ENCODE measurements around the gene APOBEC3F. TPM values are rescaled to one million over a fixed set of nuclear protein-coding genes. Genes with fewer than 3 reads are reported as not detected.
"Not testable (repeated sequence)": the region's sequence is repeated elsewhere in the genome, so short reads cannot be mapped to it uniquely, and the experiment has no call there.

The APOBEC3F gene
- polyA plus RNA-seq, 1 of the 3 experiments (the other 2 are of a cell fraction), result 3.8 TPM

GRCh38 chr22:39010946-39011345, 29.7 kb upstream of the APOBEC3F start:
- no peak overlapping the region for H3K27ac ChIP-seq (ENCODE audit: low read depth in 2 of 2, low read length in 1 of 2)
- no peaks in the 10 kb centered on the region for H3K9me3 ChIP-seq
- H3K4me3 ChIP-seq (ENCODE audit: low read depth in 2 of 2, low read length in 1 of 2), result no peak overlapping the region
- CTCF ChIA-PET, result no interaction called here
- H3K4me1 ChIP-seq (ENCODE audit: control insufficient read depth in 1 of 2, insufficient read depth in 2 of 2, low read depth in 1 of 2, low read length in 1 of 2), result peaks cover 0 to 4% of the 10 kb centered on the region in 2 experiments; a peak in 1 of 4 replicates
- H3K79me2 ChIP-seq (ENCODE audit: insufficient read depth), result peaks cover 14% of the 10 kb centered on the region; the same call in 1 of the 2 replicates
- TF ChIP-seq IRF3 (IDR thresholded peaks at IDR 0.05; ENCODE audit: low read depth, low read length), result no peak
- H4K20me1 ChIP-seq (ENCODE audit: insufficient read depth), result no peaks in the 10 kb centered on the region
- no peak overlapping the region for H3K9ac ChIP-seq
- no peaks in the 10 kb centered on the region for H3F3A ChIP-seq (replicated peaks; ENCODE audit: insufficient read depth)
- H2AFZ ChIP-seq (ENCODE audit: low read depth), result no peak overlapping the region
- DNase-seq, result no peak
- no peaks in the 10 kb centered on the region for H3K36me3 ChIP-seq (replicated peaks in 1 of 2; ENCODE audit: control insufficient read depth in 1 of 2, insufficient read depth in 2 of 2, low read length in 1 of 2)
- no peaks in the 10 kb centered on the region for H3K27me3 ChIP-seq (ENCODE audit: insufficient read depth)
- POLR2A ChIA-PET, result no interaction called here
- no peaks in the 10 kb centered on the region for H3K9me2 ChIP-seq
- H3K4me2 ChIP-seq, result no peak overlapping the region
- WGBS (ENCODE audit: low lambda C conversion rate), result 86% methylated on average over 15 of the region's 15 CpGs

- WGBS (ENCODE audit: low lambda C conversion rate), result 90% methylated on average over 20 of the region's 29 CpGs
- peaks cover 14% of the 10 kb centered on the region; the same call in 1 of the 2 replicates for H3K79me2 ChIP-seq (ENCODE audit: insufficient read depth)
- no peak overlapping the region for H3K9ac ChIP-seq
- CTCF ChIA-PET, result interaction anchor here (1.4 kb wide), 1 partner anchor 15 kb away, joined by 3 read pairs; no protein-coding TSS in a partner anchor
- POLR2A ChIA-PET, result no interaction called here
- TF ChIP-seq RAD21 (IDR thresholded peaks at IDR 0.05; ENCODE audit: low read length) (no peak), PBX3 (IDR thresholded peaks at IDR 0.05) (no peak), MEF2A (IDR thresholded peaks at IDR 0.05; ENCODE audit: borderline replicate concordance, low read depth) (no peak), JUND (IDR thresholded peaks at IDR 0.05) (no peak), ZBTB33 (IDR thresholded peaks at IDR 0.05; ENCODE audit: borderline replicate concordance, low read depth) (no peak), RFX5 (IDR thresholded peaks at IDR 0.05; ENCODE audit: low read length) (no peak), EP300 (IDR thresholded peaks at IDR 0.05; ENCODE audit: borderline replicate concordance in 1 of 2, low read depth in 1 of 2, low read length in 1 of 2) (no peak), USF1 (IDR thresholded peaks at IDR 0.05; ENCODE audit: borderline replicate concordance, low read depth) (no peak), TAF1 (IDR thresholded peaks at IDR 0.05; ENCODE audit: borderline replicate concordance, low read depth, low read length) (no peak), FOSL2 (IDR thresholded peaks at IDR 0.05; ENCODE audit: borderline replicate concordance, low read depth) (no peak)
- no peaks in the 10 kb centered on the region for H3K36me3 ChIP-seq (replicated peaks in 1 of 2; ENCODE audit: control insufficient read depth in 1 of 2, insufficient read depth in 2 of 2, low read length in 1 of 2)
- no peaks in the 10 kb centered on the region for H3K9me3 ChIP-seq
- no peaks in the 10 kb centered on the region for H4K20me1 ChIP-seq (ENCODE audit: insufficient read depth)
- H3K4me1 ChIP-seq (ENCODE audit: control insufficient read depth in 1 of 2, insufficient read depth in 2 of 2, low read depth in 1 of 2, low read length in 1 of 2), result peaks cover 0 to 4% of the 10 kb centered on the region in 2 experiments; a peak in 1 of 4 replicates
- no peak overlapping the region for H3K4me2 ChIP-seq
- no peak overlapping the region for H3K4me3 ChIP-seq (ENCODE audit: low read depth in 2 of 2, low read length in 1 of 2)
- no peaks in the 10 kb centered on the region for H3F3A ChIP-seq (replicated peaks; ENCODE audit: insufficient read depth)
- no peak for DNase-seq
- no peaks in the 10 kb centered on the region for H3K9me2 ChIP-seq
- H2AFZ ChIP-seq (ENCODE audit: low read depth), result no peak overlapping the region
- H3K27ac ChIP-seq (ENCODE audit: low read depth in 2 of 2, low read length in 1 of 2), result no peak overlapping the region
- no peaks in the 10 kb centered on the region for H3K27me3 ChIP-seq (ENCODE audit: insufficient read depth)
Measured at GRCh38 chr22:39012533-39013511, 27.8 kb upstream of the APOBEC3F start.

GRCh38 chr22:39013561-39013941, 27.1 kb upstream of the APOBEC3F start:
- Histone ChIP-seq H3K79me2 (ENCODE audit: insufficient read depth) (peaks cover 14% of the 10 kb centered on the region; the same call in 1 of the 2 replicates), H3K27ac (ENCODE audit: low read depth in 2 of 2, low read length in 1 of 2) (peak overlapping the region; percentile 48 to 87; a peak in 3 of 4 replicates), H3K4me2 (peak overlapping the region; percentile 78; the same call in 1 of the 2 replicates), H2AFZ (ENCODE audit: low read depth) (0 out of 2 replicates have a peak overlapping the region, but pooled peaks have one; percentile 41)
- H3F3A ChIP-seq (replicated peaks; ENCODE audit: insufficient read depth); H3K4me1 ChIP-seq (ENCODE audit: control insufficient read depth in 1 of 2, insufficient read depth in 2 of 2, low read depth in 1 of 2, low read length in 1 of 2); H3K4me3 ChIP-seq (ENCODE audit: low read depth in 2 of 2, low read length in 1 of 2); H4K20me1 ChIP-seq (ENCODE audit: insufficient read depth); H3K27me3 ChIP-seq (ENCODE audit: insufficient read depth); DNase-seq; H3K9me3 ChIP-seq; H3K9ac ChIP-seq; POLR2A ChIA-PET; H3K9me2 ChIP-seq; H3K36me3 ChIP-seq (replicated peaks in 1 of 2; ENCODE audit: control insufficient read depth in 1 of 2, insufficient read depth in 2 of 2, low read length in 1 of 2): not testable (repeated sequence)
- 94% methylated on average over 3 of the region's 6 CpGs for WGBS (ENCODE audit: low lambda C conversion rate)
- CTCF ChIA-PET, result interaction anchor here (1.4 kb wide), 1 partner anchor 15 kb away, joined by 3 read pairs; no protein-coding TSS in a partner anchor
